Lower lobe of right lung (tissue), 2 donors: ENCODE data around the gene NKD1. TPM values are rescaled to one million over a fixed set of nuclear protein-coding genes. Genes with fewer than 3 reads are reported as not detected.

Source experiments
- ATAC-seq, 2 donors: fragments of 200-7000 bp; cut with Tn5 transposase; one replicate each; pipeline ENCODE4 v1.9.1; 2020 to 2022; ENCODE audit warnings: mild to moderate bottlenecking in 2 of 2, moderate library complexity in 2 of 2
- DNase-seq: peaks from one replicate; pipeline ENCODE4 v3.0.0-alpha.2; 2020
- H3K27ac ChIP-seq: fragments of 200-600 bp; one replicate; pipeline ENCODE4 v1.8.0; 2022
- H3K27me3 ChIP-seq: fragments of 200-600 bp; one replicate; pipeline ENCODE4 v1.8.0; 2022; ENCODE audit warnings: low read depth
- H3K36me3 ChIP-seq: fragments of 200-600 bp; one replicate; pipeline ENCODE4 v1.8.0; 2022; ENCODE audit warnings: mild to moderate bottlenecking
- H3K4me1 ChIP-seq: fragments of 200-600 bp; one replicate; pipeline ENCODE4 v1.8.0; 2022
- H3K4me3 ChIP-seq: fragments of 200-600 bp; one replicate; pipeline ENCODE4 v1.8.0; 2022; ENCODE audit warnings: mild to moderate bottlenecking
- H3K9me3 ChIP-seq: fragments of 200-600 bp; one replicate; pipeline ENCODE4 v1.8.0; 2022
- intact Hi-C: fragments of 100-400 bp; cut with DNase I; formaldehyde crosslinking; loops from one replicate; pipeline ENCODE4 v1.11.0; 2022
- total RNA-seq: library from RNA; stranded (reverse); fragmentation: NEBNext Ultra II Directional; extraction: Animal tissue kit (Norgen Biotek cat#: 25700); gene quantifications from one replicate; pipeline ENCODE4 v1.2.1, GENCODE V29; 2021
- TF ChIP-seq, protein P1 (sequence below): fragments of 200-600 bp; IDR thresholded peaks from one replicate; pipeline ENCODE4 v1.8.0; 2022; ENCODE audit warnings: antibody characterized with exemption, mild to moderate bottlenecking
- donor health status: DM: no; HTN: yes; CAD: no; lungs with severe emphysema.

Gene NKD1
- total RNA-seq, 1 donor from 2014 or later: 30.7 TPM

DNA sequence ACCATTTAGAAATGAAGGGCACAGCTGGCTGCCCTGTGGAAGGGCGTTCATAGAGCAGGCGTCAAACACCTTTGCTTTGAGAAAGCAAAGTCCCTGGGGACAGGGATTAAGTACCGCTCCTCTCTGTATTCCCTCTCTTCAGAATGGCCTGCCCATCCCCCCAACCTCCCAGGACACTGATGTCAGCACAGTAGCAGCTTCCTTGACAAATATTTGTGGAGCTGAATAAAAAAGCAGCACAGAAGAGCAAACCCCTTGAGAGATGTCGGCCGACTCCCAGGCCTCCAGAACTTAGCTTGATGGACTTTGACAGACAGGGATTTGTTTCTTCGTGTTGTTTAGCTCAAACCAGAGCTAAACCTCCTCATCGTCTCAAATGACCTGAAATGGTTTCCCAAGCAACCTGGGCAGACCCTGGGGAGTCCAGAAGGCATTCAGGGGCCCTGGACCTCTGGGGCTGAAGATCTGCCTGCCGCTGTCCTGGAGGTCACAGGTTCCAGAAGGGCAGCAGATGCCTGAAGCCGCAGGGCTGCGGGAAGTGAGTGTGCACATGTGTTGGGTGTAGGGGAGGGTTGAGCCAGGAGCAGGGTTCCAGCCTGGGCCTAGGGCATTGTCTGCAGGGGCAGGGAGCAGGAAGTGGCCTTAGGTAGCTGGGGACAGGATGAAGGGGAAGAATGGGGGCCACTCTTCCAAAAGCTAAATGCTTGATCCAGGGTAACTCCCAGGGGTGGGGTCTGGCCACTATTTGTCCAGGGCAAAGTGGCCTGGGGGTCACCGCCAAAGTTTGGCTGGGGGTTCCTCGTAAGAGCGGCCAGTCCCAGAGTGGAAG is 42.3 kb upstream of the NKD1 start:
- intact Hi-C loops: no loop called here
- DNase-seq (no peak), ATAC-seq (peak in 1 of 2 donors; percentile 38)
- TF ChIP-seq, protein P1, sequence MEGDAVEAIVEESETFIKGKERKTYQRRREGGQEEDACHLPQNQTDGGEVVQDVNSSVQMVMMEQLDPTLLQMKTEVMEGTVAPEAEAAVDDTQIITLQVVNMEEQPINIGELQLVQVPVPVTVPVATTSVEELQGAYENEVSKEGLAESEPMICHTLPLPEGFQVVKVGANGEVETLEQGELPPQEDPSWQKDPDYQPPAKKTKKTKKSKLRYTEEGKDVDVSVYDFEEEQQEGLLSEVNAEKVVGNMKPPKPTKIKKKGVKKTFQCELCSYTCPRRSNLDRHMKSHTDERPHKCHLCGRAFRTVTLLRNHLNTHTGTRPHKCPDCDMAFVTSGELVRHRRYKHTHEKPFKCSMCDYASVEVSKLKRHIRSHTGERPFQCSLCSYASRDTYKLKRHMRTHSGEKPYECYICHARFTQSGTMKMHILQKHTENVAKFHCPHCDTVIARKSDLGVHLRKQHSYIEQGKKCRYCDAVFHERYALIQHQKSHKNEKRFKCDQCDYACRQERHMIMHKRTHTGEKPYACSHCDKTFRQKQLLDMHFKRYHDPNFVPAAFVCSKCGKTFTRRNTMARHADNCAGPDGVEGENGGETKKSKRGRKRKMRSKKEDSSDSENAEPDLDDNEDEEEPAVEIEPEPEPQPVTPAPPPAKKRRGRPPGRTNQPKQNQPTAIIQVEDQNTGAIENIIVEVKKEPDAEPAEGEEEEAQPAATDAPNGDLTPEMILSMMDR: no peak
- Histone ChIP-seq H3K4me3 (no peak overlapping the region), H3K36me3 (no peaks in the 10 kb centered on the region), H3K27ac (no peak overlapping the region), H3K4me1 (no peaks in the 10 kb centered on the region), H3K9me3 (no peaks in the 10 kb centered on the region), H3K27me3 (no peaks in the 10 kb centered on the region)

GRCh38 chr16:50506543-50506937 is 41.7 kb upstream of the NKD1 start:
- no peaks in the 10 kb centered on the region for H3K27me3 ChIP-seq
- DNase-seq (no peak), ATAC-seq (no peak)
- H3K9me3 ChIP-seq: no peaks in the 10 kb centered on the region
- intact Hi-C loops: no loop called here
- H3K4me3 ChIP-seq: no peak overlapping the region
- no peaks in the 10 kb centered on the region for H3K4me1 ChIP-seq
- H3K27ac ChIP-seq: no peak overlapping the region
- H3K36me3 ChIP-seq: no peaks in the 10 kb centered on the region
- TF ChIP-seq, protein P1: no peak

GRCh38 chr16:50507397-50507796 is 40.8 kb upstream of the NKD1 start:
- H3K27me3 ChIP-seq: no peaks in the 10 kb centered on the region
- no peak for ATAC-seq
- intact Hi-C loops: no loop called here

GRCh38 chr16:50509521-50510341 is 38.5 kb upstream of the NKD1 start:
- Histone ChIP-seq H3K36me3 (no peaks in the 10 kb centered on the region), H3K27ac (no peak overlapping the region), H3K9me3 (no peaks in the 10 kb centered on the region), H3K27me3 (no peaks in the 10 kb centered on the region), H3K4me1 (no peaks in the 10 kb centered on the region), H3K4me3 (no peak overlapping the region)
- intact Hi-C loops: no loop called here
- no peak for DNase-seq
- TF ChIP-seq, protein P1: peak; percentile 55
- ATAC-seq: no peak

More at GRCh38 chr16:50507397-50507796, 40.8 kb upstream of the NKD1 start:
- Histone ChIP-seq H3K4me3 (no peak overlapping the region), H3K27ac (no peak overlapping the region), H3K4me1 (no peaks in the 10 kb centered on the region), H3K9me3 (no peaks in the 10 kb centered on the region), H3K36me3 (no peaks in the 10 kb centered on the region)
- DNase-seq: no peak
- TF ChIP-seq, protein P1: no peak

- Histone ChIP-seq H3K27ac (no peak overlapping the region), H3K27me3 (no peaks in the 10 kb centered on the region), H3K9me3 (peaks cover 19% of the 10 kb centered on the region), H3K4me3 (no peak overlapping the region), H3K4me1 (no peaks in the 10 kb centered on the region), H3K36me3 (no peaks in the 10 kb centered on the region)
- ATAC-seq (no peak), DNase-seq (no peak)
- intact Hi-C loops: no loop called here
- TF ChIP-seq, protein P1: no peak
These were observed 33.0 kb upstream of the NKD1 start for GRCh38 chr16:50515218-50515617.
